ENCODE results near the gene HEATR3.

HEATR3 gene

GRCh38 chr16:50046853-50047252 lies 18.9 kb upstream of the HEATR3 start:
- TF ChIP-seq POU2F2 (IDR thresholded peaks at IDR 0.05; ENCODE audit: low read depth, low read length): no peak
- no peak for TF ChIP-seq PAX5 (IDR thresholded peaks at IDR 0.05; ENCODE audit: insufficient read depth, low read length, severe bottlenecking)
- TF ChIP-seq POLR2AphosphoS5 (IDR thresholded peaks at IDR 0.05; ENCODE audit: low read depth, low read length): no peak
- TF ChIP-seq POLR2A (IDR thresholded peaks at IDR 0.05; ENCODE audit: low read depth, low read length): no peak
- no peak for TF ChIP-seq SPI1 (IDR thresholded peaks at IDR 0.05; ENCODE audit: low read depth, low read length)
- no peak for TF ChIP-seq TAF1 (IDR thresholded peaks at IDR 0.05; ENCODE audit: low read depth, low read length)
- no peak for DNase-seq (ENCODE audit: insufficient read length, low spot score)
- FAIRE-seq: no peak

GRCh38 chr16:50047864-50048263 lies 17.9 kb upstream of the HEATR3 start:
- no peak for TF ChIP-seq POLR2A (IDR thresholded peaks at IDR 0.05; ENCODE audit: low read depth, low read length)
- no peak for TF ChIP-seq POU2F2 (IDR thresholded peaks at IDR 0.05; ENCODE audit: low read depth, low read length)
- TF ChIP-seq POLR2AphosphoS5 (IDR thresholded peaks at IDR 0.05; ENCODE audit: low read depth, low read length): no peak
- DNase-seq (ENCODE audit: insufficient read length, low spot score): no peak
- no peak for FAIRE-seq

GRCh38 chr16:50050802-50051201 lies 15.0 kb upstream of the HEATR3 start:
- DNase-seq (ENCODE audit: insufficient read length, low spot score) (no peak), FAIRE-seq (no peak)
- TF ChIP-seq PAX5 (IDR thresholded peaks at IDR 0.05; ENCODE audit: insufficient read depth, low read length, severe bottlenecking) (no peak), SPI1 (IDR thresholded peaks at IDR 0.05; ENCODE audit: low read depth, low read length) (no peak), POU2F2 (IDR thresholded peaks at IDR 0.05; ENCODE audit: low read depth, low read length) (no peak), TAF1 (IDR thresholded peaks at IDR 0.05; ENCODE audit: low read depth, low read length) (no peak), POLR2A (IDR thresholded peaks at IDR 0.05; ENCODE audit: low read depth, low read length) (no peak), POLR2AphosphoS5 (IDR thresholded peaks at IDR 0.05; ENCODE audit: low read depth, low read length) (no peak)

- FAIRE-seq (no peak), DNase-seq (ENCODE audit: insufficient read length, low spot score) (no peak)
- TF ChIP-seq POLR2A (IDR thresholded peaks at IDR 0.05; ENCODE audit: low read depth, low read length): no peak
- TF ChIP-seq TAF1 (IDR thresholded peaks at IDR 0.05; ENCODE audit: low read depth, low read length): no peak
- no peak for TF ChIP-seq PAX5 (IDR thresholded peaks at IDR 0.05; ENCODE audit: insufficient read depth, low read length, severe bottlenecking)
- no peak for TF ChIP-seq POU2F2 (IDR thresholded peaks at IDR 0.05; ENCODE audit: low read depth, low read length)
- TF ChIP-seq SPI1 (IDR thresholded peaks at IDR 0.05; ENCODE audit: low read depth, low read length): no peak
- no peak for TF ChIP-seq POLR2AphosphoS5 (IDR thresholded peaks at IDR 0.05; ENCODE audit: low read depth, low read length)
Observed at GRCh38 chr16:50056226-50056625, 9.5 kb upstream of the HEATR3 start.

- no peak for FAIRE-seq
Observed at GRCh38 chr16:50058091-50058771, 7.5 kb upstream of the HEATR3 start.

GRCh38 chr16:50059111-50059510 lies 6.7 kb upstream of the HEATR3 start:
- DNase-seq (ENCODE audit: insufficient read length, low spot score) (no peak), FAIRE-seq (no peak)
- TF ChIP-seq POLR2AphosphoS5 (IDR thresholded peaks at IDR 0.05; ENCODE audit: low read depth, low read length): no peak
- TF ChIP-seq TAF1 (IDR thresholded peaks at IDR 0.05; ENCODE audit: low read depth, low read length): no peak
- no peak for TF ChIP-seq POLR2A (IDR thresholded peaks at IDR 0.05; ENCODE audit: low read depth, low read length)
- TF ChIP-seq POU2F2 (IDR thresholded peaks at IDR 0.05; ENCODE audit: low read depth, low read length): no peak
- no peak for TF ChIP-seq PAX5 (IDR thresholded peaks at IDR 0.05; ENCODE audit: insufficient read depth, low read length, severe bottlenecking)

More at GRCh38 chr16:50058091-50058771, 7.5 kb upstream of the HEATR3 start:
- DNase-seq (ENCODE audit: insufficient read length, low spot score): no peak
- TF ChIP-seq SPI1 (IDR thresholded peaks at IDR 0.05; ENCODE audit: low read depth, low read length) (no peak), PAX5 (IDR thresholded peaks at IDR 0.05; ENCODE audit: insufficient read depth, low read length, severe bottlenecking) (no peak), POU2F2 (IDR thresholded peaks at IDR 0.05; ENCODE audit: low read depth, low read length) (no peak), POLR2A (IDR thresholded peaks at IDR 0.05; ENCODE audit: low read depth, low read length) (no peak), POLR2AphosphoS5 (IDR thresholded peaks at IDR 0.05; ENCODE audit: low read depth, low read length) (no peak), TAF1 (IDR thresholded peaks at IDR 0.05; ENCODE audit: low read depth, low read length) (no peak)

GRCh38 chr16:50059669-50060068 lies 6.1 kb upstream of the HEATR3 start:
- FAIRE-seq: no peak
- DNase-seq (ENCODE audit: insufficient read length, low spot score): no peak
- TF ChIP-seq PAX5 (IDR thresholded peaks at IDR 0.05; ENCODE audit: insufficient read depth, low read length, severe bottlenecking): no peak

- DNase-seq (ENCODE audit: insufficient read length, low spot score): no peak
- no peak for FAIRE-seq
- TF ChIP-seq PAX5 (IDR thresholded peaks at IDR 0.05; ENCODE audit: insufficient read depth, low read length, severe bottlenecking) (no peak), POU2F2 (IDR thresholded peaks at IDR 0.05; ENCODE audit: low read depth, low read length) (no peak), TAF1 (IDR thresholded peaks at IDR 0.05; ENCODE audit: low read depth, low read length) (no peak)
Observed at GRCh38 chr16:50061326-50061725, 4.4 kb upstream of the HEATR3 start.

- TF ChIP-seq SPI1 (IDR thresholded peaks at IDR 0.05; ENCODE audit: low read depth, low read length): no peak
- no peak for TF ChIP-seq POU2F2 (IDR thresholded peaks at IDR 0.05; ENCODE audit: low read depth, low read length)
- no peak for FAIRE-seq
- no peak for DNase-seq (ENCODE audit: insufficient read length, low spot score)
Observed at GRCh38 chr16:50065241-50065623, 538 bp upstream of the HEATR3 start.

GRCh38 chr16:50066482-50067289 lies 916 bp downstream of the HEATR3 start:
- no peak for TF ChIP-seq TAF1 (IDR thresholded peaks at IDR 0.05; ENCODE audit: low read depth, low read length)
- no peak for TF ChIP-seq POLR2AphosphoS5 (IDR thresholded peaks at IDR 0.05; ENCODE audit: low read depth, low read length)
- no peak for TF ChIP-seq PAX5 (IDR thresholded peaks at IDR 0.05; ENCODE audit: insufficient read depth, low read length, severe bottlenecking)
- no peak for TF ChIP-seq POLR2A (IDR thresholded peaks at IDR 0.05; ENCODE audit: low read depth, low read length)
- no peak for TF ChIP-seq SPI1 (IDR thresholded peaks at IDR 0.05; ENCODE audit: low read depth, low read length)
- TF ChIP-seq POU2F2 (IDR thresholded peaks at IDR 0.05; ENCODE audit: low read depth, low read length): no peak
- no peak for FAIRE-seq
- no peak for DNase-seq (ENCODE audit: insufficient read length, low spot score)

Measured in GM12891 (cell line).